Smooth muscle cell (in vitro differentiated cells): ENCODE measurements around the gene PHLDA2. TPM values are rescaled to one million over a fixed set of nuclear protein-coding genes. Genes with fewer than 3 reads are reported as not detected.

Experiments used
- DNase-seq: peaks from one replicate; lab custom pipeline; 2025; ENCODE audit not compliant: unreplicated experiment; lab: John Stamatoyannopoulos, UW
- H2AFZ ChIP-seq: fragments of 200-600 bp; sonication (generic); 2 replicates; pipeline ENCODE4 v1.6.0; 2016; ENCODE audit warnings: antibody characterized with exemption, low read depth, mild to moderate bottlenecking
- H3F3A ChIP-seq: fragments of 200-600 bp; sonication (generic); 2 replicates; pipeline ENCODE4 v1.6.0; 2017; ENCODE audit warnings: antibody characterized with exemption, low read depth
- H3K27ac ChIP-seq: fragments of 200-600 bp; sonication (generic); 2 replicates; pipeline ENCODE4 v1.5.1; 2016; ENCODE audit warnings: low read depth, mild to moderate bottlenecking
- H3K27me3 ChIP-seq: fragments of 200-600 bp; sonication (generic); 2 replicates; pipeline ENCODE4 v1.6.1; 2016; ENCODE audit warnings: low read depth, mild to moderate bottlenecking
- H3K36me3 ChIP-seq: fragments of 200-600 bp; sonication (generic); 2 replicates; pipeline ENCODE4 v1.5.1; 2016; ENCODE audit warnings: low read depth
- H3K4me1 ChIP-seq: fragments of 200-600 bp; sonication (generic); 2 replicates; pipeline ENCODE4 v1.5.1; 2016; ENCODE audit warnings: low read depth
- H3K4me2 ChIP-seq: fragments of 200-600 bp; sonication (generic); 2 replicates; pipeline ENCODE4 v1.6.0; 2016; ENCODE audit warnings: mild to moderate bottlenecking
- H3K4me3 ChIP-seq: fragments of 200-600 bp; sonication (generic); 2 replicates; pipeline ENCODE4 v1.5.1; 2016; ENCODE audit warnings: mild to moderate bottlenecking
- H3K79me2 ChIP-seq: fragments of 200-600 bp; sonication (generic); 2 replicates; pipeline ENCODE4 v1.6.0; 2016; ENCODE audit warnings: low read depth, mild to moderate bottlenecking
- H3K9ac ChIP-seq: fragments of 200-600 bp; sonication (generic); 2 replicates; pipeline ENCODE4 v1.6.0; 2016; ENCODE audit warnings: low read depth
- H3K9me3 ChIP-seq: fragments of 200-600 bp; sonication (generic); replicated peaks from 2 replicates; pipeline ENCODE4 v1.5.1; 2016; ENCODE audit warnings: low read depth
- H4K20me1 ChIP-seq: fragments of 200-600 bp; sonication (generic); 2 replicates; pipeline ENCODE4 v1.6.0; 2016; ENCODE audit warnings: low read depth
- CTCF ChIP-seq: fragments of 200-600 bp; sonication (generic); IDR thresholded peaks from 2 replicates; pipeline ENCODE4 v1.5.1; 2017; ENCODE audit warnings: borderline replicate concordance, mild to moderate bottlenecking, antibody characterized with exemption; ENCODE audit not compliant: insufficient read depth, poor library complexity, severe bottlenecking
- WGBS: methylation state at CpG from one replicate; pipeline ENCODE4 v1.1.7; 2016; ENCODE audit warnings: low lambda C conversion rate; 5-methylcytosine and 5-hydroxymethylcytosine counted together
- polyA plus RNA-seq: library from polyadenylated mRNA; unstranded; fragments of >200 nt; fragmentation: Nextera tagmentation; extraction: Ambion mirVana; gene quantifications from 2 replicates; pipeline ENCODE4 v1.2.1, GENCODE V29; 2016
- total RNA-seq: library from RNA; depleted of rRNA; stranded (reverse); fragments of >200 nt; gene quantifications from 2 replicates; pipeline ENCODE4 v1.2.3, GENCODE V29; 2014

The PHLDA2 gene
- total and polyA plus RNA-seq, 2 experiments from 2014 or later, result 11.0 to 89.3 TPM

- Histone ChIP-seq H3K4me3 (peak overlapping the region; percentile 52), H3K4me2 (peak overlapping the region; percentile 95)
These were observed 36.8 kb downstream of the PHLDA2 start for GRCh38 chr11:2892215-2892966.

GRCh38 chr11:2891326-2892214, 37.6 kb downstream of the PHLDA2 start:
- no peak for TF ChIP-seq CTCF
- H3K36me3 ChIP-seq, result no peaks in the 10 kb centered on the region
- peak overlapping the region; percentile 89 for H2AFZ ChIP-seq
- no peaks in the 10 kb centered on the region for H3K27me3 ChIP-seq
- peaks cover 16% of the 10 kb centered on the region for H3F3A ChIP-seq
- H3K9me3 ChIP-seq, result no peaks in the 10 kb centered on the region
- H3K9ac ChIP-seq, result no peak overlapping the region
- H3K4me1 ChIP-seq, result peaks cover 8% of the 10 kb centered on the region
- peak overlapping the region; percentile 52 for H3K4me3 ChIP-seq
- H3K79me2 ChIP-seq, result no peaks in the 10 kb centered on the region
- peak overlapping the region; percentile 95 for H3K4me2 ChIP-seq
- no peak for DNase-seq
- WGBS, result 64% methylated on average over 17 of the region's 17 CpGs
- no peak overlapping the region for H3K27ac ChIP-seq
- H4K20me1 ChIP-seq, result no peaks in the 10 kb centered on the region

More at GRCh38 chr11:2892215-2892966, 36.8 kb downstream of the PHLDA2 start:
- Histone ChIP-seq H3K36me3 (no peaks in the 10 kb centered on the region), H3K27ac (no peak overlapping the region), H3K27me3 (no peaks in the 10 kb centered on the region), H3K9ac (no peak overlapping the region), H3K9me3 (no peaks in the 10 kb centered on the region), H4K20me1 (no peaks in the 10 kb centered on the region), H3K4me1 (peaks cover 8% of the 10 kb centered on the region), H2AFZ (peak overlapping the region; percentile 89), H3F3A (peaks cover 8% of the 10 kb centered on the region), H3K79me2 (no peaks in the 10 kb centered on the region)
- DNase-seq, result no peak
- 6% methylated on average over 24 of the region's 34 CpGs for WGBS
- TF ChIP-seq CTCF, result peak; percentile 97

- 94% methylated on average over 26 of the region's 28 CpGs for WGBS
- Histone ChIP-seq H3K9me3 (no peaks in the 10 kb centered on the region), H2AFZ (no peak overlapping the region), H3K4me3 (no peak overlapping the region), H3K79me2 (no peaks in the 10 kb centered on the region), H3K4me2 (no peak overlapping the region), H3F3A (peaks cover 20% of the 10 kb centered on the region), H3K36me3 (no peaks in the 10 kb centered on the region), H3K27ac (no peak overlapping the region), H4K20me1 (no peaks in the 10 kb centered on the region), H3K27me3 (no peaks in the 10 kb centered on the region), H3K9ac (no peak overlapping the region), H3K4me1 (peaks cover 11% of the 10 kb centered on the region)
- DNase-seq, result no peak
- TF ChIP-seq CTCF, result no peak
These were observed 38.5 kb downstream of the PHLDA2 start for GRCh38 chr11:2890466-2891294.
